Right lobe of liver (tissue), 6 donors: ENCODE data around the gene HIPK3. TPM values are rescaled to one million over a fixed set of nuclear protein-coding genes. Genes with fewer than 3 reads are reported as not detected.
"Not testable (repeated sequence)": the region's sequence is repeated elsewhere in the genome, so short reads cannot be mapped to it uniquely, and the experiment has no call there.

Experiments used
- ATAC-seq, 4 donors: fragments of 200-7000 bp; cut with Tn5 transposase; one replicate each; pipeline ENCODE4 v1.9.1; 2020; ENCODE audit warnings: mild to moderate bottlenecking in 4 of 4, moderate library complexity in 4 of 4
- DNase-seq, 3 donors: peaks; one replicate each; pipeline ENCODE4 v3.0.0-alpha.2; 2020
- H3K27ac ChIP-seq, 3 donors: fragments of 200-600 bp; one replicate each; pipeline ENCODE4 v1.8.0; 2022
- H3K27me3 ChIP-seq, 2 donors: fragments of 200-600 bp; one replicate each; pipeline ENCODE4 v1.8.0; 2022
- H3K36me3 ChIP-seq, 4 donors: fragments of 200-600 bp; sonication (generic) in 1 of 4; one replicate each; pipeline versions ENCODE4 v1.5.1 to v1.8.0; 2017 to 2022; ENCODE audit warnings: control low read depth in 1 of 4
- H3K4me1 ChIP-seq, 4 donors: fragments of 200-600 bp; sonication (generic) in 1 of 4; one replicate each; pipeline versions ENCODE4 v1.5.1 to v1.8.0; 2017 to 2022; ENCODE audit warnings: control low read depth in 1 of 4
- H3K4me3 ChIP-seq, 3 donors: fragments of 200-600 bp; one replicate each; pipeline ENCODE4 v1.8.0; 2022
- H3K9me3 ChIP-seq, 4 donors: fragments of 200-600 bp; sonication (generic) in 1 of 4; one replicate each; pipeline versions ENCODE4 v1.5.1 to v1.8.0; 2017 to 2022; ENCODE audit warnings: control low read depth in 1 of 4
- POLR2A ChIP-seq: fragments of 450-650 bp; IDR thresholded peaks from one replicate; pipeline ENCODE4 v1.6.1; 2017; ENCODE audit warnings: antibody characterized with exemption, mild to moderate bottlenecking
- WGBS: methylation state at CpG from one replicate; pipeline ENCODE4 v1.1.6; 2018; ENCODE audit warnings: low coverage, low lambda C conversion rate; ENCODE audit not compliant: insufficient coverage; ENCODE audit errors: missing lambda C conversion rate; 5-methylcytosine and 5-hydroxymethylcytosine counted together
- intact Hi-C, 2 donors: fragments of 100-400 bp; cut with DNase I; formaldehyde crosslinking; loops; one replicate each; pipeline versions ENCODE4 v1.11.2 to v1.14.1; 2022
- total RNA-seq, 6 experiments: library from RNA; depleted of rRNA in 2 of 6; stranded (reverse); fragments of >200 nt in 2 of 6; fragmentation: NEBNext Ultra II Directional in 3 of 6; extraction: Animal tissue kit (Norgen Biotek cat#: 25700) in 3 of 6; gene quantifications; one replicate each; pipeline versions ENCODE4 v1.1.0 to v1.2.4, GENCODE V29; 2016 to 2023
- TF ChIP-seq, protein P1 (sequence below), 4 donors: fragments of 200-600 bp in 3 of 4; fragments of 450-650 bp in 1 of 4; IDR thresholded peaks; one replicate each; pipeline versions ENCODE4 v1.5.1 to v1.8.0; 2016 to 2022; ENCODE audit warnings: antibody characterized with exemption in 4 of 4, mild to moderate bottlenecking in 2 of 4
- donor health status: DM: no; HTN: yes; CAD: no.
- donor health status: DM: no; HTN: no; CAD: no.
- donor health status: DM: no; HTN: no; CAD: no.
- donor health status: DM: no; HTN: yes; CAD: no.
- donor health status: DM: no; HTN: yes; CAD: no.

Gene HIPK3
- total RNA-seq, 6 experiments from 2014 or later: 33.3 to 56.4 (median 38.1) TPM

DNA sequence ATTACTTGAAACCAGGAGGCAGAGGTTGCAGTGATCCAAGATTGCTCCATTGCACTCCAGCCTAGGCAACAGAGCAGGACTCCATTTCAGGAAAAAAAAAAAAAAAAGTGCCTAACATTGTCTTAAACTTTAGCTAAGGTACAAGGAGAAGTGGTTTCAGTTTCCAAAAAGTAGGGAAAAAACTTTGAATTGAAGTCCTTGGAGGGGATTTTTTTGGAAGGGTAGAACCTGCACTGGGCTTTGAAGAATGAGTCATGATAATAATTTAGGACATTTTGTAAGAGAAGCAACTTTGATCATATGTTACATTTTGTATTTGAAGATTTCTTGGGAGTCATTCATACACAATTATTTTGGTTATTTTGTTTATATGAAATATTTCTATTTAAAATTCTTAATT lies 31.8 kb upstream of the HIPK3 start:
- intact Hi-C loops: no loop called here

DNA sequence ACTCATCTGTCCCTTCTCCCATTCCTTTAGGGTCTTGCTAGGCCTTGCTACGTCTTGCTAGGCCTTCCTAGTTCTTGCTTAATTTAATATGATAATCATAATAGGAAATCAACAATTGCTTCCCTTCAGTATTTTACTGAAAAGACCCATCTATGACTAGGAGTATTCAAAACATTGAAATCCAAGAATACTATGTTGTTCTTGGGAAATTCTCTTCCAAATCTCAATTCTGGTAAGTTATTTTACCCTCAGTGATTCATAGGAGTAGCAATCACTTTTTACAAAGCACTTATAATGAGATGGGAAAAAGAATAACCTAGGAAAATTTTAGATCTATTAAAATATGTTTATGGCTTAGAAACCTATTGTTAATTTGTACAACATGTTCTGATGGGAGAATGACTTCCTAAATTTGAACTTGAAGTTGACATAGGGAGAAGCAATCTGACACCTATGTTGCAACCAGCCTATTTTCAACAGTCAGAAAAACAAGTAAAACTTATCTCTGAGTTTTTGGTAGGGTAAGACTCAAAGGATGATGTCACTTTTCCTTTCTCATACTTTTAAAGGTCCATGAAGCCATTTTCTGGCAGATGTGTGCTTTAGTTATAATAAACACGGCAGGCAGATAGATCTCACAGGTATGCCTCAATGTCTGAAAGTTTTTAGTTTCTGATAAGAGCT lies 29.5 kb upstream of the HIPK3 start:
- intact Hi-C loops: no loop called here
- no peaks in the 10 kb centered on the region for H3K27me3 ChIP-seq
- H3K4me1 ChIP-seq: no peaks in the 10 kb centered on the region
- H3K4me3 ChIP-seq: no peak overlapping the region
- ATAC-seq (peak in 2 of 4 donors; percentile 58 to 64), DNase-seq (no peak)
- H3K36me3 ChIP-seq: no peaks in the 10 kb centered on the region
- H3K9me3 ChIP-seq: no peaks in the 10 kb centered on the region
- TF ChIP-seq, protein P1, sequence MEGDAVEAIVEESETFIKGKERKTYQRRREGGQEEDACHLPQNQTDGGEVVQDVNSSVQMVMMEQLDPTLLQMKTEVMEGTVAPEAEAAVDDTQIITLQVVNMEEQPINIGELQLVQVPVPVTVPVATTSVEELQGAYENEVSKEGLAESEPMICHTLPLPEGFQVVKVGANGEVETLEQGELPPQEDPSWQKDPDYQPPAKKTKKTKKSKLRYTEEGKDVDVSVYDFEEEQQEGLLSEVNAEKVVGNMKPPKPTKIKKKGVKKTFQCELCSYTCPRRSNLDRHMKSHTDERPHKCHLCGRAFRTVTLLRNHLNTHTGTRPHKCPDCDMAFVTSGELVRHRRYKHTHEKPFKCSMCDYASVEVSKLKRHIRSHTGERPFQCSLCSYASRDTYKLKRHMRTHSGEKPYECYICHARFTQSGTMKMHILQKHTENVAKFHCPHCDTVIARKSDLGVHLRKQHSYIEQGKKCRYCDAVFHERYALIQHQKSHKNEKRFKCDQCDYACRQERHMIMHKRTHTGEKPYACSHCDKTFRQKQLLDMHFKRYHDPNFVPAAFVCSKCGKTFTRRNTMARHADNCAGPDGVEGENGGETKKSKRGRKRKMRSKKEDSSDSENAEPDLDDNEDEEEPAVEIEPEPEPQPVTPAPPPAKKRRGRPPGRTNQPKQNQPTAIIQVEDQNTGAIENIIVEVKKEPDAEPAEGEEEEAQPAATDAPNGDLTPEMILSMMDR (IDR thresholded peaks at IDR 0.05): no peak
- no peak for TF ChIP-seq POLR2A
- WGBS: 64% methylated on average over 2 of the region's 2 CpGs
- no peak overlapping the region for H3K27ac ChIP-seq

More for the DNA sequence above, 31.8 kb upstream of the HIPK3 start:
- Histone ChIP-seq H3K4me1 (no peaks in the 10 kb centered on the region), H3K27me3 (no peaks in the 10 kb centered on the region), H3K36me3 (no peaks in the 10 kb centered on the region), H3K27ac (no peak overlapping the region), H3K4me3 (no peak overlapping the region), H3K9me3 (no peaks in the 10 kb centered on the region)
- TF ChIP-seq POLR2A: no peak
- TF ChIP-seq, protein P1 (IDR thresholded peaks at IDR 0.05): no peak
- DNase-seq (no peak), ATAC-seq (no peak)

DNA sequence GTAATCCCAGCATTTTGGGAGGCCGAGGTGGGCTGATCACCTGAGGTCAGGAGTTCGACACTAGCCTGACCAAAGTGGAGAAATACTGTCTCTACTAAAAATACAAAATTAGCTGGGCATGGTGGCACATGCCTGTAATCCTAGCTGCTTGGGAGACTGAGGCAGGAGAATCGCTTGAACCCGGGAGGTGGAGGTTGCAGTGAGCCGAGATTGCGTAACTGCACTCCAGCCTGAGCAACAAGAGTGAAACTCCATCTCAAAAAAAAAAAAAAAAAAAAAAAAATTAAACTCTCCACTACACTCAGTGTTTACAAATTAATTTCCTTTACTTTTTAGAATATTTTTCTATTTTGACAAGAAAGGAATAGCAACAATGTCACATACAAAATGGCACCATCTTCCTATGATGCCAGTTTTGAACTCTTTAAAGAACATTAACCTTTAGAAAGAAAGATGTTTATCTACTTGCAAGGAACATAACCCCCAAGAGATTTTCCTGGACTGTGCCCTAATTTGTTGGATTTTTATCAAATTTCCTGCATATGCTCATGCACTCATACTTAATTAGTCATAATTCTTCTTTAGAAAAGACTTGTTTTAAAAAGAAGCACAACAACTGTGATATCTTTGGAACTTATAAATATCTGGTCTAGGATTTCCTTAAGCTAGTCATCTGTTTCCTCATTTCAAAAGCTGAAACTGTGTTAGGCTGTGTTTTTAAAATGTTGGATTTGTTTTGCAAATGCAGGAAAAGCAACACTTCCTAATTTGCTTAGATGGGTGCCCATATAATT lies 22.6 kb upstream of the HIPK3 start:
- ATAC-seq (peak in 3 of 4 donors; percentile 44 to 53 (median 49)), DNase-seq (no peak)
- Histone ChIP-seq H3K36me3 (no peaks in the 10 kb centered on the region), H3K4me1 (no peaks in the 10 kb centered on the region), H3K27ac (no peak overlapping the region), H3K9me3 (no peaks in the 10 kb centered on the region), H3K27me3 (no peaks in the 10 kb centered on the region), H3K4me3 (no peak overlapping the region)
- WGBS: 64% methylated on average over 5 of the region's 6 CpGs
- TF ChIP-seq, protein P1 (IDR thresholded peaks at IDR 0.05): no peak
- no peak for TF ChIP-seq POLR2A
- intact Hi-C loops: no loop called here

DNA sequence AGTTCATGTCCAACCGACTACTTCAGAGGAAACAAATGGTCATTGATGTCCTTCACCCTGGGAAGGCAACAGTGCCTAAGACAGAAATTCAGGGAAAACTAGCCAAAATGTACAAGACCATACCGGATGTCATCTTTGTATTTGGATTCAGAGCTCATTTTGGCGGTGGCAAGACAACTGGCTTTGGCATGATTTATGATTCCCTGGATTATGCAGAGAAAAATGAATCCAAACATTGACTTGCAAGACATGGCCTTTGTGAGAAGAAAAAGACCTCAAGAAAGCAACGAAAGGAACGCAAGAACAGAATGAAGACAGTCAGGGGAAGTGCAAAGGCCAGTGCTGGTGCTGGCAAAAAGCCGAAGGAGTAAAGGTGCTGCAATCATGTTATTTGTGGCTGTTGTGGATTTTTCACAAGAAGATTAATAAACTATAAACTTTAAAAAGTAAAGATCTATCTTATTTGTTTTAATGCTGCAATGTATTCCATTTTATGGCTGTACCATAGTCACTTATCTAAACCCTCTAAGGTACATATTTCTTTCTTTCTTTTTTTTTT lies 20.1 kb upstream of the HIPK3 start:
- Histone ChIP-seq H3K27ac (no peak overlapping the region), H3K36me3 (no peaks in the 10 kb centered on the region), H3K4me3 (no peak overlapping the region), H3K4me1 (no peaks in the 10 kb centered on the region), H3K9me3 (no peaks in the 10 kb centered on the region), H3K27me3 (no peaks in the 10 kb centered on the region)
- intact Hi-C loops: no loop called here
- 89% methylated on average over 6 of the region's 6 CpGs for WGBS
- DNase-seq (no peak), ATAC-seq (no peak)
- no peak for TF ChIP-seq POLR2A

DNA sequence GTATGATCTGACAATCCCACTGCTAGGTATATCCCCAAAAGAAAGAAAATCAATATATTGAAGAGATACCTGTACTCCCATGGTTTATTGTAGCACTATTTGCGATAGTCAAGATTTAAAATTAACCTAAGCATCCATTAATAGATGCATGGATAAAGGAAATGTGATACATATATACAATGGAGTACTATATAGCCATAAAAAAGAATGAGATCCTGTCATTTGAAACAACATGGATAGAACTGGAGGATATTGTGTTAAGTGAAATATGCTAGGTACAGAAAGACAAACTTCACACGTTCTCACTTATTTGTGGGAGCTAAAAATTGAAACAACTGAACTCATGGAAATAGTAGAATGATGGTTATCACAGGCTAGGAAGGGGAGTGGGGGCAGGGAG lies 14.6 kb upstream of the HIPK3 start:
- H3K27me3 ChIP-seq: no peaks in the 10 kb centered on the region
- DNase-seq (no peak), ATAC-seq (no peak)
- intact Hi-C loops: no loop called here
- TF ChIP-seq, protein P1 (IDR thresholded peaks at IDR 0.05): no peak
- no peak for TF ChIP-seq POLR2A
- H3K36me3 ChIP-seq: no peaks in the 10 kb centered on the region
- WGBS: 73% methylated on average over 2 of the region's 2 CpGs
- no peaks in the 10 kb centered on the region for H3K4me1 ChIP-seq
- no peak overlapping the region for H3K27ac ChIP-seq
- H3K9me3 ChIP-seq: no peaks in the 10 kb centered on the region
- H3K4me3 ChIP-seq: no peak overlapping the region

DNA sequence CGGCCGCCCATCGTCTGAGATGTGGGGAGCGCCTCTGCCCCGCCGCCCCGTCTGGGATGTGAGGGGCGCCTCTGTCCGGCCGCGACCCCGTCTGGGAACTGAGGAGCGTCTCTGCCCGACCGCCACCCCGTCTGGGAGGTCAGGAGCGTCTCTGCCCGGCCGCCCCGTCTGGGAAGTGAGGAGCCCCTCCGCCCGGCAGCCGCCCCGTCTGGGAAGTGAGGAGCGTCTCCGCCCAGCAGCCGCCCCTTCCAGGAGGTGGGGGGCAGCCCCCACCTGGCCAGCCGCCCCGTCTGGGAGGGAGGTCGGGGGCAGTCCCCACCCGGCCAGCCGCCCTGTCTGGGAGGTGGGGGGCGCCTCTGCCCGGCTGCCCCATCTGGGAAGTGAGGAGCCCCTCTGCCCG lies 13.5 kb upstream of the HIPK3 start:
- H3K36me3 ChIP-seq, DNase-seq, H3K27me3 ChIP-seq, H3K4me1 ChIP-seq, H3K4me3 ChIP-seq, ATAC-seq, H3K9me3 ChIP-seq, H3K27ac ChIP-seq, intact Hi-C loops: not testable (repeated sequence)
- WGBS: 95% methylated on average over 6 of the region's 35 CpGs
